GM19238 (cell line): ENCODE results near the gene TRNT1.
A peak's percentile ranks its signal among the peaks of the same experiment; 100 is the strongest.

ENCODE experiments used
- DNase-seq: peaks from one replicate; pipeline ENCODE4 v3.0.0; 2011; ENCODE audit warnings: low spot score; ENCODE audit not compliant: insufficient read length

The TRNT1 gene

GRCh38 chr3:3126477-3127431 lies at the start of gene TRNT1:
Gene TRNT1, plus strand, starts transcription at chr3:3126940. Its CDS starts 2,101 bp downstream, at chr3:3129041.
- peak; percentile 92 for DNase-seq

- DNase-seq = no peak
Observed at GRCh38 chr3:3080309-3080708, 46.4 kb upstream of the TRNT1 start.

GRCh38 chr3:3081381-3082233 lies 45.1 kb upstream of the TRNT1 start:
- no peak for DNase-seq

GRCh38 chr3:3082234-3082924 lies 44.4 kb upstream of the TRNT1 start:
- peak; percentile 6 for DNase-seq

GRCh38 chr3:3084890-3085289 lies 41.9 kb upstream of the TRNT1 start:
- no peak for DNase-seq

GRCh38 chr3:3085782-3086181 lies 41.0 kb upstream of the TRNT1 start:
- no peak for DNase-seq

GRCh38 chr3:3086239-3086638 lies 40.5 kb upstream of the TRNT1 start:
- no peak for DNase-seq

- no peak for DNase-seq
Observed at GRCh38 chr3:3087279-3087678, 39.5 kb upstream of the TRNT1 start.

GRCh38 chr3:3087716-3088465 lies 38.8 kb upstream of the TRNT1 start:
- DNase-seq = no peak

- peak; percentile 44 for DNase-seq
Observed at GRCh38 chr3:3089017-3089416, 37.7 kb upstream of the TRNT1 start.

- DNase-seq = no peak
Observed at GRCh38 chr3:3097958-3098357, 28.8 kb upstream of the TRNT1 start.

- no peak for DNase-seq
Observed at GRCh38 chr3:3101660-3102458, 24.9 kb upstream of the TRNT1 start.

GRCh38 chr3:3102751-3103150 lies 24.0 kb upstream of the TRNT1 start:
- no peak for DNase-seq

GRCh38 chr3:3105246-3105645 lies 21.5 kb upstream of the TRNT1 start:
- no peak for DNase-seq

GRCh38 chr3:3105815-3106214 lies 20.9 kb upstream of the TRNT1 start:
- no peak for DNase-seq

GRCh38 chr3:3107181-3107580 lies 19.6 kb upstream of the TRNT1 start:
- no peak for DNase-seq

GRCh38 chr3:3107858-3108257 lies 18.9 kb upstream of the TRNT1 start:
- no peak for DNase-seq

GRCh38 chr3:3109407-3110298 lies 17.1 kb upstream of the TRNT1 start:
- no peak for DNase-seq

- no peak for DNase-seq
Observed at GRCh38 chr3:3110299-3110630, 16.5 kb upstream of the TRNT1 start, which contains the start of gene IL5RA. Gene IL5RA, minus strand, starts transcription at chr3:3110374. Its CDS starts 5,390 bp downstream, at chr3:3104984.
